Smooth muscle cell (in vitro differentiated cells): ENCODE measurements around the gene SLC6A6. TPM values are rescaled to one million over a fixed set of nuclear protein-coding genes. Genes with fewer than 3 reads are reported as not detected.

Source experiments
- DNase-seq: peaks from one replicate; lab custom pipeline; 2025; ENCODE audit not compliant: unreplicated experiment; lab: John Stamatoyannopoulos, UW
- H2AFZ ChIP-seq: fragments of 200-600 bp; sonication (generic); 2 replicates; pipeline ENCODE4 v1.6.0; 2016; ENCODE audit warnings: antibody characterized with exemption, low read depth, mild to moderate bottlenecking
- H3F3A ChIP-seq: fragments of 200-600 bp; sonication (generic); 2 replicates; pipeline ENCODE4 v1.6.0; 2017; ENCODE audit warnings: antibody characterized with exemption, low read depth
- H3K27ac ChIP-seq: fragments of 200-600 bp; sonication (generic); 2 replicates; pipeline ENCODE4 v1.5.1; 2016; ENCODE audit warnings: low read depth, mild to moderate bottlenecking
- H3K27me3 ChIP-seq: fragments of 200-600 bp; sonication (generic); 2 replicates; pipeline ENCODE4 v1.6.1; 2016; ENCODE audit warnings: low read depth, mild to moderate bottlenecking
- H3K36me3 ChIP-seq: fragments of 200-600 bp; sonication (generic); 2 replicates; pipeline ENCODE4 v1.5.1; 2016; ENCODE audit warnings: low read depth
- H3K4me1 ChIP-seq: fragments of 200-600 bp; sonication (generic); 2 replicates; pipeline ENCODE4 v1.5.1; 2016; ENCODE audit warnings: low read depth
- H3K4me2 ChIP-seq: fragments of 200-600 bp; sonication (generic); 2 replicates; pipeline ENCODE4 v1.6.0; 2016; ENCODE audit warnings: mild to moderate bottlenecking
- H3K4me3 ChIP-seq: fragments of 200-600 bp; sonication (generic); 2 replicates; pipeline ENCODE4 v1.5.1; 2016; ENCODE audit warnings: mild to moderate bottlenecking
- H3K79me2 ChIP-seq: fragments of 200-600 bp; sonication (generic); 2 replicates; pipeline ENCODE4 v1.6.0; 2016; ENCODE audit warnings: low read depth, mild to moderate bottlenecking
- H3K9ac ChIP-seq: fragments of 200-600 bp; sonication (generic); 2 replicates; pipeline ENCODE4 v1.6.0; 2016; ENCODE audit warnings: low read depth
- H3K9me3 ChIP-seq: fragments of 200-600 bp; sonication (generic); replicated peaks from 2 replicates; pipeline ENCODE4 v1.5.1; 2016; ENCODE audit warnings: low read depth
- H4K20me1 ChIP-seq: fragments of 200-600 bp; sonication (generic); 2 replicates; pipeline ENCODE4 v1.6.0; 2016; ENCODE audit warnings: low read depth
- WGBS: methylation state at CpG from one replicate; pipeline ENCODE4 v1.1.7; 2016; ENCODE audit warnings: low lambda C conversion rate; 5-methylcytosine and 5-hydroxymethylcytosine counted together
- polyA plus RNA-seq: library from polyadenylated mRNA; unstranded; fragments of >200 nt; fragmentation: Nextera tagmentation; extraction: Ambion mirVana; gene quantifications from 2 replicates; pipeline ENCODE4 v1.2.1, GENCODE V29; 2016
- total RNA-seq: library from RNA; depleted of rRNA; stranded (reverse); fragments of >200 nt; gene quantifications from 2 replicates; pipeline ENCODE4 v1.2.3, GENCODE V29; 2014
- TF ChIP-seq, protein P1 (sequence below): fragments of 200-600 bp; sonication (generic); IDR thresholded peaks from 2 replicates; pipeline ENCODE4 v1.5.1; 2017; ENCODE audit warnings: borderline replicate concordance, mild to moderate bottlenecking, antibody characterized with exemption; ENCODE audit not compliant: insufficient read depth, poor library complexity, severe bottlenecking

SLC6A6 gene
- total and polyA plus RNA-seq, 2 experiments from 2014 or later = 9.4 to 11.7 TPM

GRCh38 chr3:14457999-14458398 is 55.6 kb downstream of the SLC6A6 start:
- WGBS = 75% methylated on average over 9 of the region's 9 CpGs
- Histone ChIP-seq H3K4me3 (no peak overlapping the region), H3K79me2 (no peaks in the 10 kb centered on the region), H3K27ac (no peak overlapping the region), H3K9ac (no peak overlapping the region), H3F3A (peaks cover 5% of the 10 kb centered on the region), H3K4me1 (peaks cover 2% of the 10 kb centered on the region), H3K27me3 (no peaks in the 10 kb centered on the region), H3K36me3 (no peaks in the 10 kb centered on the region), H3K9me3 (no peaks in the 10 kb centered on the region), H2AFZ (no peak overlapping the region), H3K4me2 (no peak overlapping the region), H4K20me1 (no peaks in the 10 kb centered on the region)
- DNase-seq = no peak
- TF ChIP-seq, protein P1, sequence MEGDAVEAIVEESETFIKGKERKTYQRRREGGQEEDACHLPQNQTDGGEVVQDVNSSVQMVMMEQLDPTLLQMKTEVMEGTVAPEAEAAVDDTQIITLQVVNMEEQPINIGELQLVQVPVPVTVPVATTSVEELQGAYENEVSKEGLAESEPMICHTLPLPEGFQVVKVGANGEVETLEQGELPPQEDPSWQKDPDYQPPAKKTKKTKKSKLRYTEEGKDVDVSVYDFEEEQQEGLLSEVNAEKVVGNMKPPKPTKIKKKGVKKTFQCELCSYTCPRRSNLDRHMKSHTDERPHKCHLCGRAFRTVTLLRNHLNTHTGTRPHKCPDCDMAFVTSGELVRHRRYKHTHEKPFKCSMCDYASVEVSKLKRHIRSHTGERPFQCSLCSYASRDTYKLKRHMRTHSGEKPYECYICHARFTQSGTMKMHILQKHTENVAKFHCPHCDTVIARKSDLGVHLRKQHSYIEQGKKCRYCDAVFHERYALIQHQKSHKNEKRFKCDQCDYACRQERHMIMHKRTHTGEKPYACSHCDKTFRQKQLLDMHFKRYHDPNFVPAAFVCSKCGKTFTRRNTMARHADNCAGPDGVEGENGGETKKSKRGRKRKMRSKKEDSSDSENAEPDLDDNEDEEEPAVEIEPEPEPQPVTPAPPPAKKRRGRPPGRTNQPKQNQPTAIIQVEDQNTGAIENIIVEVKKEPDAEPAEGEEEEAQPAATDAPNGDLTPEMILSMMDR = no peak

GRCh38 chr3:14458434-14459275 is 56.2 kb downstream of the SLC6A6 start:
- Histone ChIP-seq H3K4me2 (no peak overlapping the region), H3K27ac (no peak overlapping the region), H3K9me3 (no peaks in the 10 kb centered on the region), H4K20me1 (no peaks in the 10 kb centered on the region), H3K27me3 (no peaks in the 10 kb centered on the region), H3K9ac (no peak overlapping the region), H3K36me3 (no peaks in the 10 kb centered on the region), H3K79me2 (no peaks in the 10 kb centered on the region), H2AFZ (no peak overlapping the region), H3F3A (no peaks in the 10 kb centered on the region), H3K4me1 (peaks cover 8% of the 10 kb centered on the region), H3K4me3 (no peak overlapping the region)
- TF ChIP-seq, protein P1 = no peak
- DNase-seq = no peak
- 67% methylated on average over 11 of the region's 11 CpGs for WGBS

GRCh38 chr3:14459384-14459783 is 57.0 kb downstream of the SLC6A6 start:
- Histone ChIP-seq H3K27ac (no peak overlapping the region), H3K79me2 (no peaks in the 10 kb centered on the region), H3K9ac (no peak overlapping the region), H4K20me1 (no peaks in the 10 kb centered on the region), H3F3A (no peaks in the 10 kb centered on the region), H3K36me3 (no peaks in the 10 kb centered on the region), H3K27me3 (no peaks in the 10 kb centered on the region), H3K4me3 (no peak overlapping the region), H3K4me2 (no peak overlapping the region), H3K4me1 (peaks cover 8% of the 10 kb centered on the region), H3K9me3 (no peaks in the 10 kb centered on the region), H2AFZ (no peak overlapping the region)
- TF ChIP-seq, protein P1 = no peak
- no peak for DNase-seq
- WGBS = 97% methylated on average over 5 of the region's 5 CpGs

- H3K9me3 ChIP-seq = no peaks in the 10 kb centered on the region
- H3K27ac ChIP-seq = no peak overlapping the region
- H3F3A ChIP-seq = no peaks in the 10 kb centered on the region
- no peak overlapping the region for H2AFZ ChIP-seq
- no peaks in the 10 kb centered on the region for H3K79me2 ChIP-seq
- H3K4me1 ChIP-seq = peaks cover 8% of the 10 kb centered on the region
- H3K4me2 ChIP-seq = no peak overlapping the region
- DNase-seq = no peak
- WGBS = 72% methylated on average over 3 of the region's 3 CpGs
- no peaks in the 10 kb centered on the region for H3K27me3 ChIP-seq
- no peak overlapping the region for H3K4me3 ChIP-seq
- no peaks in the 10 kb centered on the region for H3K36me3 ChIP-seq
- no peaks in the 10 kb centered on the region for H4K20me1 ChIP-seq
- TF ChIP-seq, protein P1 = no peak
- no peak overlapping the region for H3K9ac ChIP-seq
These were observed 57.4 kb downstream of the SLC6A6 start for GRCh38 chr3:14459787-14460186.
